ENCODE results near the gene CLPSL1.

- TF ChIP-seq POLR2A (IDR thresholded peaks at IDR 0.05; ENCODE audit: low read depth, low read length) (no peak), POLR2AphosphoS5 (IDR thresholded peaks at IDR 0.05; ENCODE audit: low read depth, low read length) (no peak), TAF1 (IDR thresholded peaks at IDR 0.05; ENCODE audit: low read depth, low read length) (no peak), POU2F2 (IDR thresholded peaks at IDR 0.05; ENCODE audit: low read depth, low read length) (no peak), PAX5 (IDR thresholded peaks at IDR 0.05; ENCODE audit: insufficient read depth, low read length, severe bottlenecking) (no peak)
Observed at GRCh38 chr6:35759426-35759825, 21.4 kb upstream of the CLPSL1 start.
